GM20000 (cell line): ENCODE data around the gene GTF3C4.

Source experiments
- DNase-seq: peaks from one replicate; pipeline ENCODE4 v3.0.0; 2012; ENCODE audit warnings: low spot score
- TF ChIP-seq, protein P1 (sequence below): IDR thresholded peaks from 2 replicates; pipeline ENCODE4 v1.5.1; 2012; ENCODE audit warnings: mild to moderate bottlenecking, control low read depth; ENCODE audit errors: extremely low read depth, missing control alignments

The GTF3C4 gene, protein sequence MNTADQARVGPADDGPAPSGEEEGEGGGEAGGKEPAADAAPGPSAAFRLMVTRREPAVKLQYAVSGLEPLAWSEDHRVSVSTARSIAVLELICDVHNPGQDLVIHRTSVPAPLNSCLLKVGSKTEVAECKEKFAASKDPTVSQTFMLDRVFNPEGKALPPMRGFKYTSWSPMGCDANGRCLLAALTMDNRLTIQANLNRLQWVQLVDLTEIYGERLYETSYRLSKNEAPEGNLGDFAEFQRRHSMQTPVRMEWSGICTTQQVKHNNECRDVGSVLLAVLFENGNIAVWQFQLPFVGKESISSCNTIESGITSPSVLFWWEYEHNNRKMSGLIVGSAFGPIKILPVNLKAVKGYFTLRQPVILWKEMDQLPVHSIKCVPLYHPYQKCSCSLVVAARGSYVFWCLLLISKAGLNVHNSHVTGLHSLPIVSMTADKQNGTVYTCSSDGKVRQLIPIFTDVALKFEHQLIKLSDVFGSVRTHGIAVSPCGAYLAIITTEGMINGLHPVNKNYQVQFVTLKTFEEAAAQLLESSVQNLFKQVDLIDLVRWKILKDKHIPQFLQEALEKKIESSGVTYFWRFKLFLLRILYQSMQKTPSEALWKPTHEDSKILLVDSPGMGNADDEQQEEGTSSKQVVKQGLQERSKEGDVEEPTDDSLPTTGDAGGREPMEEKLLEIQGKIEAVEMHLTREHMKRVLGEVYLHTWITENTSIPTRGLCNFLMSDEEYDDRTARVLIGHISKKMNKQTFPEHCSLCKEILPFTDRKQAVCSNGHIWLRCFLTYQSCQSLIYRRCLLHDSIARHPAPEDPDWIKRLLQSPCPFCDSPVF

DNA sequence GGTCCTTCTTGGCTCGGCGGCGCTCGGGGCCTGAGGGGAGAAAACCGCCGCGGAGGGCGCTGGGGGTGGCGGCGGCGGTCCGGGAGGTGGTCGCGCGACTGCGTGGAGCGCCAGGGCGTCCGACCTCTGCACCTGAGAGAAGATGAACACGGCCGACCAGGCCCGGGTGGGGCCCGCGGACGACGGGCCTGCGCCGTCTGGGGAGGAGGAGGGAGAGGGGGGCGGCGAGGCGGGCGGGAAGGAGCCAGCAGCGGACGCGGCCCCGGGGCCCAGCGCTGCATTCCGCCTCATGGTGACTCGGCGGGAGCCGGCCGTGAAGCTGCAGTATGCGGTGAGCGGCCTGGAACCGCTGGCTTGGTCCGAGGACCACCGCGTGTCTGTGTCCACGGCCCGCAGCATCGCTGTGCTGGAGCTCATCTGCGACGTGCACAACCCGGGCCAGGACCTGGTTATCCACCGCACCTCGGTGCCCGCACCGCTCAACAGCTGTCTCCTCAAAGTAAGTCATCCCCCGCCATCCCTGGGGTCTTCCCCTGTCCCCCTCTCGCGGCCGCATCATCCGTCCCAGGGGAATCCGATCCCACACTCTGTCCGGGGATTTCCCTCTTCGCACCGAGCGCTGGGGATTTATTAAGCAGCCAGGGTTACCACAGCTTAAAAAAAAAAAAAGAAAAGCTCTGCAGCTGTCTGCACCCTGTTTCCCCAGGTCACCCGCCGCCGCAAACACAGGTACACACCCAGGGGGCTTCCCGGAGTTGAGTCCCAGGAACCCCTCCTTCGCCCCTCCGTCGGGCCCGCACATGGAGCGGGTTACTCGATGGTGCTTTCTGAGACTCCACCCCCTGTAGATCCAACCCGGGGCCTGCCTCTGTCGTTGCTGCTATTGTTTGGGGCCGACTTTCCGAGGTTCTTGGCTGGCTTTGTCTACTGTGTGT lies at the start of gene GTF3C4:
Gene GTF3C4 (plus strand): TSS at position 8 of the 935 bp plus-strand sequence. CDS start 135 bp downstream, at position 143.
- TF ChIP-seq, protein P1, sequence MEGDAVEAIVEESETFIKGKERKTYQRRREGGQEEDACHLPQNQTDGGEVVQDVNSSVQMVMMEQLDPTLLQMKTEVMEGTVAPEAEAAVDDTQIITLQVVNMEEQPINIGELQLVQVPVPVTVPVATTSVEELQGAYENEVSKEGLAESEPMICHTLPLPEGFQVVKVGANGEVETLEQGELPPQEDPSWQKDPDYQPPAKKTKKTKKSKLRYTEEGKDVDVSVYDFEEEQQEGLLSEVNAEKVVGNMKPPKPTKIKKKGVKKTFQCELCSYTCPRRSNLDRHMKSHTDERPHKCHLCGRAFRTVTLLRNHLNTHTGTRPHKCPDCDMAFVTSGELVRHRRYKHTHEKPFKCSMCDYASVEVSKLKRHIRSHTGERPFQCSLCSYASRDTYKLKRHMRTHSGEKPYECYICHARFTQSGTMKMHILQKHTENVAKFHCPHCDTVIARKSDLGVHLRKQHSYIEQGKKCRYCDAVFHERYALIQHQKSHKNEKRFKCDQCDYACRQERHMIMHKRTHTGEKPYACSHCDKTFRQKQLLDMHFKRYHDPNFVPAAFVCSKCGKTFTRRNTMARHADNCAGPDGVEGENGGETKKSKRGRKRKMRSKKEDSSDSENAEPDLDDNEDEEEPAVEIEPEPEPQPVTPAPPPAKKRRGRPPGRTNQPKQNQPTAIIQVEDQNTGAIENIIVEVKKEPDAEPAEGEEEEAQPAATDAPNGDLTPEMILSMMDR, result no peak
- peak; percentile 95 for DNase-seq

DNA sequence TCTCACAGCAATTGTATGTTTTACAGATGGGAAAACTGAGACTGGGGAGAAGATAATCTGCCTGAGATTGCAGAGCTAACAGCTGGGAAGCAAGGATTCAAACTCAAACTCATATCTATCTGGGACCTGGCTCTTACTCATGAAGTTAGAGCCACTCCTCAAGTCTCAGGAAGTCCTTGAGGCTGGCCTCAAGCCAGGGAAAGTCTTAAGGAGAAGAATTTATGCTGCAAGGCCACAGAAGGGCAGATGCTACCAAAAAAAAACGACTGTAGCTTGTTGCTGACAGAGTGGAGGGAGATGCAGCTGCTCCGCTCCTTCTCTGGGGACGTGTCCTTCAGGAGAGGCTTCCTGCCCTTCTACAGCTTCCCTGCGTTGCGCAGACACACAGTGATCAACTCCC lies 48.1 kb upstream of the GTF3C4 start:
- DNase-seq, result no peak
- TF ChIP-seq, protein P1, result no peak

DNA sequence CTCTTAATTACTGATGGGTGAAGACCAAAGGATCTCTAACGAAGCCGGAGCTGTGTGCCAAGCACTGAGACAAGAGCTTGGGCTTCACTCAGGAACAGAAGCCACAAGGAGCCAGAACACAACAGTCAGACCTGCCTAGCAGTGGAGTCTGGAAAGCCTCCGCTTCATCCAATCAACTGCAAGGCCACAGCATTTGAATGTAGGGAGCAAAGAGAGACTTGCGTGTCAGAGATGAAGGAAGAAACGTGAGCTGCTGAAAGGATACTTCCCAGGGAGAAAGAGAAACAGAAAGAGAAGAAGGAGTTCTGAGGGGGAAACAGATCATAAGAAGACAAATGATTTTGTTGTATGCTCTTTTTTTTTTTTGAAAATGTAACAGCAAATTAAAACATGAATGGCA lies 44.0 kb upstream of the GTF3C4 start:
- TF ChIP-seq, protein P1, result no peak
- no peak for DNase-seq

DNA sequence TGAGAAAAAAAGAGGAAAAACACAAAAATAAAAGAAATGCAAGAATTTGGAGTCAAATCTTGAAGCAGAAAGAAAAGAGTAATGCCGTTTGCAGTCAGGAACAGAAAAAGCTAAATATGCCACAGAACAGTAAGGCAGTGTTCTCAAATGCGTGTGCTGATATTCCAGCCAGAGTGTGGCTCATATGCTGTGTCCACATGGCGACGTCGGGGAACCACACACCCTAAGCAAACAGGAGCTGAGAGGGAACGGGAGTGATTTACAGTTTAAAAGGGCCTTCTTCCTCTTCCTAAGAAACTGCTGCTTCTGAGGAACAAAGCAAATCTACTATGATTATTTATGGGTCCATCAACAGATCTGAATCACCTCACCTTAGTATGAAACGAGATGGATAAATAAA lies 43.2 kb upstream of the GTF3C4 start:
- DNase-seq, result no peak
- TF ChIP-seq, protein P1, result no peak

DNA sequence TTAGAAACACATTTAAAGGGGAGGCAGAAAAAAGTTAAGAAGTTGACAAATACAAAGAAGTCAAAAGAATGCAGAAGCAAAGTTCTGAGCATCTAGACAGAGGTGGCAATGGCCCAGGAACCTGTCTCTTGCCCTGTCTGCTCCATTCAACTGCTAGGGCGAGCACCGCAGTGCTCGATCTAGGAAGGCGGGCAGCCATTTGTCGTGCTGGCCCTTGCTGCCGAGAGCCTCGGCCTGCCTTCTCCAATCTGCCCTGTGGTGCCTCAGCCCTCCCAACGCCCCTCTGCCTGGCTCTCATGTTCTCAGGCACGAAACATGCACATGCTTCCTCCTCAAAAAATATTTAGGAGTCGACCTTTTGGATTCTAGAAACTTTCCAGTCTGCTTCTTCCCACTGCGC lies 42.7 kb upstream of the GTF3C4 start:
- TF ChIP-seq, protein P1, result no peak
- DNase-seq, result no peak

DNA sequence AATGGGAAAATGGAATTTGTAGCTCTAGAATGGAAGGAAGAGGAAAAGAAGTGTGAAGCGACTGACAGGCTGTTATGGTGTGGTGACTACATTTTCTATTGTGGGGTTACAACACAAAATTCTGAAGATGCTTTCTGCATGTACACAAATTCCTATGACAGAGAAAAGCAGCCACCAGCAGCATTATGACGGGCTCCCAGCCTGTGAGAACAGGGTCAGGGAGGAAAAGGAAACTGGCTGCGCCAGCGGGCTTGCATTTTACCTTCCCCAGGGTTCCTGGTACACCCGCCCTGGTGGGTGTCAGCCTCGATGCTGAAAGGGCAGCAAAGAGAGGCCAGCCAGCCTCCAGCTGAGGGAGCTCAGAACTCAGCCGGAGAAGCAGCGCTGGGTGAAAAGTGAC lies 41.5 kb upstream of the GTF3C4 start:
- TF ChIP-seq, protein P1, result no peak
- no peak for DNase-seq
